Fibroblast of lung (primary cell): ENCODE measurements around the gene CMYA5.

Experiments used
- CTCF ChIP-seq, 2 donors: IDR thresholded peaks in 1 of 2; conservative IDR thresholded peaks in 1 of 2; 1 replicate in 1 of 2; 2 replicates in 1 of 2; pipeline ENCODE4 v1.5.1; 2011 to 2012; ENCODE audit warnings: low read length in 2 of 2, control low read depth in 1 of 2, inconsistent platforms in 1 of 2, low read depth in 1 of 2, mild to moderate bottlenecking in 1 of 2
- EZH2 ChIP-seq: IDR thresholded peaks from 2 replicates; pipeline ENCODE4 v1.5.1; 2012; ENCODE audit warnings: low read length, control low read depth, mild to moderate bottlenecking; ENCODE audit errors: missing control alignments

GRCh38 chr5:79689541-79690466 is at the start of gene CMYA5:
- TF ChIP-seq CTCF (conservative IDR thresholded peaks at IDR 0.05 in 1 of 2, IDR thresholded peaks at IDR 0.05 in 1 of 2; ENCODE audit: low read depth in 1 of 2, low read length in 2 of 2), result no peak
- no peak for TF ChIP-seq EZH2
